Muscle of leg (tissue), 11 donors: Measurements from ENCODE around the gene MIOX. TPM values are rescaled to one million over a fixed set of nuclear protein-coding genes. Genes with fewer than 3 reads are reported as not detected.

ENCODE experiments used
- DNase-seq: peaks from one replicate; pipeline ENCODE4 v3.0.0; 2013
- H3K27ac ChIP-seq: one replicate; pipeline ENCODE4 v1.5.1; 2013; ENCODE audit warnings: mild to moderate bottlenecking, low read length, control low read depth
- H3K27me3 ChIP-seq: one replicate; pipeline ENCODE4 v1.6.1; 2013; ENCODE audit warnings: low read length; ENCODE audit not compliant: control insufficient read depth, insufficient read depth
- H3K36me3 ChIP-seq: one replicate; pipeline ENCODE4 v1.6.1; 2013; ENCODE audit warnings: low read length; ENCODE audit not compliant: control insufficient read depth, insufficient read depth
- H3K4me1 ChIP-seq: one replicate; pipeline ENCODE4 v1.6.1; 2013; ENCODE audit warnings: low read length; ENCODE audit not compliant: control insufficient read depth, insufficient read depth
- H3K4me3 ChIP-seq: one replicate; pipeline ENCODE4 v1.5.1; 2013; ENCODE audit warnings: low read length, control low read depth
- H3K9me3 ChIP-seq: replicated peaks from 2 replicates; pipeline ENCODE4 v1.6.1; 2013; ENCODE audit warnings: low read depth, low read length; ENCODE audit not compliant: control insufficient read depth
- WGBS: methylation state at CpG from one replicate; pipeline ENCODE4 v1.1.5; 2013; ENCODE audit warnings: missing lambda C conversion rate; ENCODE audit not compliant: insufficient coverage; 5-methylcytosine and 5-hydroxymethylcytosine counted together
- polyA plus RNA-seq, 8 donors: library from polyadenylated mRNA; unstranded; fragments of 120-200 nt; gene quantifications; one replicate each; pipeline versions ENCODE4 v1.2.1 to v1.2.3, GENCODE V29; 2013; ENCODE audit warnings: inconsistent platforms in 1 of 8, low replicate concordance in 1 of 8; ENCODE audit not compliant: insufficient read length in 8 of 8, insufficient read depth in 1 of 8
- total RNA-seq: library from RNA; stranded (reverse); fragments of 120-200 nt; gene quantifications from one replicate; pipeline ENCODE4 v1.2.4, GENCODE V29; 2013

Gene MIOX
- total and polyA plus RNA-seq, 9 donors = 0.08 to 0.12 (median 0.10) TPM; not detected in 5

DNA sequence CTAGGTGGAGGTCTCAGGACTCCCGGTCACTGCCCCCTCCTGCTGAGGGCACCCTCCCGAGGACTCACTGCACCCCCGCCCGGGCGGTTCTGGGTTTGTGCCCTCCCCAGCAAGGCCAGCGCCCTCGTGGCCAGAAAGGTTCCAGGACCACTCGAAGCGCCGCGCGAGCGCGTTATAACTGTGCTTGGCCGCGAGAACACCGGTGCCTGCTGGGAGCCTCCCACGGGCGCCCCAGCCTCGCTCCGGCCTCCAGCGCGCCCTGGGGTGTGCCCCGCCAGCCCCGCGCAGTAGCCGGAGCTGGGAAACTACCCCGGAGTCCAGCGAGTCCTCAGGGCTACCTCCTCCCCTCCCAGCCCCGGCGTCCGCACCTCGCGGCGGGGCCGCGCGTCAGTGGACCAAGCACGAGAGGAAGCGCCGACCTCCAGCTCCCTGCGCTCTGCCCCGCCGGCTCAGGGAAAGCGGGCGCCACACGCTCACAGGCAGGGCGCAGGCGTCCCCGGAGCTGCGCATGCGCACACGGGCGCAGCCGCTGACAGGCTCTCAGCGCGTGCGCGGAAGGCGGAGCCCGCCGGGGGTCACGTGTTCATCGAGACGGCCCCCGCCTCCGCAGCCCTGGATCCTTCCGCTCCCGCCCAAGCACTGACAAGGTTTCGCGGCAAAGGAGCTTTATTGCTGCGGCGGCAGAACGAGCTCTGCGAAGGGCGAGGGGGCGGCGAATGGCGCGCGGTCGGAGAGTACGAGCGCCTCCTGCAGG lies 38.6 kb downstream of the MIOX start, which contains the start of gene SCO2:
TSS of gene SCO2 (minus strand) at position 495 of the 754 bp plus-strand sequence. CDS start 1,187 bp downstream, outside the sequence.
- peak; percentile 99 for DNase-seq
- Histone ChIP-seq H3K27me3 (peaks cover 20% of the 10 kb centered on the region), H3K9me3 (no peaks in the 10 kb centered on the region), H3K4me1 (peaks cover 28% of the 10 kb centered on the region), H3K4me3 (peak within 1 kb of the TSS; percentile 75), H3K27ac (peak within 1 kb of the TSS; percentile 71), H3K36me3 (peaks cover 37% of the 10 kb centered on the region)
- under 1% methylated on average over 81 of the region's 84 CpGs for WGBS

- Histone ChIP-seq H3K4me1 (peaks cover 33% of the 10 kb centered on the region), H3K27ac (peak overlapping the region; percentile 71), H3K27me3 (peaks cover 25% of the 10 kb centered on the region), H3K4me3 (peak overlapping the region; percentile 75), H3K36me3 (peaks cover 36% of the 10 kb centered on the region), H3K9me3 (no peaks in the 10 kb centered on the region)
- DNase-seq = no peak
- under 1% methylated on average over 32 of the region's 33 CpGs for WGBS
Measured at GRCh38 chr22:50525858-50526107, 39.1 kb downstream of the MIOX start.

DNA sequence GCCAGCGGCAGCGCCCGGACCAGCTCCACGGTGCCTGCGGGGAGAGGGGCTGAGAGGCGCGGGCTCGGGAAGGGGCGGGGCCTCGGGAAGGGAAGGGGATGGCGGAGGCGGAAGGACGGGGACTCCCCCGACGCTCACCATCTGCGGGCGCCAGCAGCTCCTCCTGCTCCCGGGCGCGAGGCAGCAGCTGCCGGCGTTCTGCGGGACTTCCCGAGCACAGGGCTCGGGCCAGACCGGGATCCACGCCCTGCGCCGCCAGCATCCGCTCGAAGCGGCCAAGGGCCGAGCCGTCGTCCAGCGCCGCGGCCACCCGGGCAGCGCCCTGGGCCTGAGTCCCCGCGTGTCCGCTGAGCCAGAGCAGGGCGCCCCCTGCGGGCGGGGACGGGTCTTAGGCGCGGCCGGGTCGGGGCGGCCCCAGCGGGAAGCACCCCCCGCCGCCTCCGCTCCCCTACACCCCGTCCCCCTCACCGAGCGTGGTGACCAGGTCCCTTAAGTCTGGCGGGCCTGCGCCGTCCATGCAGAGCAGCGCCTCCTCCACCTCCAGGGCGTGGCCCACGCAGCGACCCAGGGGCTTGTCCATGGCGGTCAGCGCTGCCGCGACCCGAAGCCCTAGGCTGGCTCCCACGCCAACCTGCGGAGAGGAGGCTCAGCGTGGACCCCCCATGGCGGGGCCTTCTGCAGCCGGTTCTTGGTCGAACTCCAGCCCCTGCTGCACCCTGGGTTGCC lies 39.6 kb downstream of the MIOX start:
- Histone ChIP-seq H3K4me3 (peak overlapping the region; percentile 75), H3K9me3 (no peaks in the 10 kb centered on the region), H3K27ac (peak overlapping the region; percentile 71), H3K4me1 (peaks cover 38% of the 10 kb centered on the region), H3K27me3 (peaks cover 30% of the 10 kb centered on the region), H3K36me3 (peaks cover 31% of the 10 kb centered on the region)
- under 1% methylated on average over 75 of the region's 77 CpGs for WGBS
- peak; percentile 94 for DNase-seq

GRCh38 chr22:50526834-50527801 lies 40.5 kb downstream of the MIOX start:
- Histone ChIP-seq H3K4me1 (peaks cover 47% of the 10 kb centered on the region), H3K4me3 (peak overlapping the region; percentile 75), H3K9me3 (no peaks in the 10 kb centered on the region), H3K27ac (peak overlapping the region; percentile 71), H3K36me3 (peaks cover 22% of the 10 kb centered on the region), H3K27me3 (peaks cover 39% of the 10 kb centered on the region)
- DNase-seq = peak; percentile 53
- 33% methylated on average over 21 of the region's 29 CpGs for WGBS

GRCh38 chr22:50527921-50528681 lies 41.4 kb downstream of the MIOX start:
- DNase-seq = no peak
- H3K36me3 ChIP-seq = peaks cover 13% of the 10 kb centered on the region
- peaks cover 48% of the 10 kb centered on the region for H3K27me3 ChIP-seq
- H3K4me1 ChIP-seq = peaks cover 51% of the 10 kb centered on the region
- no peaks in the 10 kb centered on the region for H3K9me3 ChIP-seq
- H3K4me3 ChIP-seq = no peak overlapping the region
- peak overlapping the region; percentile 3 for H3K27ac ChIP-seq
- 94% methylated on average over 12 of the region's 18 CpGs for WGBS

GRCh38 chr22:50528682-50529415 lies 42.2 kb downstream of the MIOX start:
- peak overlapping the region; percentile 67 for H3K27ac ChIP-seq
- H3K9me3 ChIP-seq = no peaks in the 10 kb centered on the region
- peaks cover 51% of the 10 kb centered on the region for H3K4me1 ChIP-seq
- 52% methylated on average over 10 of the region's 15 CpGs for WGBS
- DNase-seq = peak; percentile 33
- peak overlapping the region; percentile 36 for H3K4me3 ChIP-seq
- H3K27me3 ChIP-seq = peaks cover 55% of the 10 kb centered on the region
- H3K36me3 ChIP-seq = peaks cover 5% of the 10 kb centered on the region

GRCh38 chr22:50529416-50529896 lies 42.8 kb downstream of the MIOX start:
- WGBS = 7% methylated on average over 50 of the region's 50 CpGs
- H3K4me1 ChIP-seq = peaks cover 47% of the 10 kb centered on the region
- no peaks in the 10 kb centered on the region for H3K9me3 ChIP-seq
- no peaks in the 10 kb centered on the region for H3K36me3 ChIP-seq
- peak overlapping the region; percentile 67 for H3K27ac ChIP-seq
- DNase-seq = peak; percentile 55
- H3K27me3 ChIP-seq = peaks cover 61% of the 10 kb centered on the region
- peak overlapping the region; percentile 36 for H3K4me3 ChIP-seq

- Histone ChIP-seq H3K4me1 (peaks cover 41% of the 10 kb centered on the region), H3K36me3 (no peaks in the 10 kb centered on the region), H3K4me3 (peak within 1 kb of the TSS; percentile 47), H3K27ac (peak within 1 kb of the TSS; percentile 67), H3K27me3 (peaks cover 65% of the 10 kb centered on the region), H3K9me3 (no peaks in the 10 kb centered on the region)
- peak; percentile 86 for DNase-seq
- WGBS = under 1% methylated on average over 92 of the region's 92 CpGs
Measured at GRCh38 chr22:50529897-50530579, 43.4 kb downstream of the MIOX start, which contains the start of gene TYMP. Gene TYMP, minus strand, starts transcription at chr22:50530012. Its CDS starts 303 bp downstream, at chr22:50529709.
